Activated CD4-positive, alpha-beta T cell treated with anti-CD3 and anti-CD28 coated beads, Interleukin-2, amount 10 ng/mL, durations not matched to agents 7 days and 5 days (primary cell): ENCODE measurements around the gene DMRTC2. TPM values are rescaled to one million over a fixed set of nuclear protein-coding genes. Genes with fewer than 3 reads are reported as not detected.

ENCODE experiments used
- CTCF ChIA-PET: fragments of 350-600 bp; sonication (Branson Sonifier 250); formaldehyde crosslinking; loops from one replicate; lab custom pipeline; 2021; ENCODE audit warnings: antibody characterized with exemption; lab: Charles Lee
- POLR2A ChIA-PET: fragments of 350-600 bp; sonication (Branson Sonifier 250); formaldehyde crosslinking; loops from one replicate; lab custom pipeline; 2021; ENCODE audit warnings: antibody characterized with exemption; lab: Charles Lee
- DNase-seq: peaks from one replicate; pipeline ENCODE4 v3.0.0-alpha.2; 2020
- H3K27ac Mint-ChIP-seq: one replicate; pipeline ENCODE4 v1.8.0; 2021; ENCODE audit warnings: mild to moderate bottlenecking, moderate library complexity, mixed read lengths
- H3K27me3 Mint-ChIP-seq: one replicate; pipeline ENCODE4 v1.8.0; 2021; ENCODE audit warnings: mixed read lengths
- H3K36me3 Mint-ChIP-seq: one replicate; pipeline ENCODE4 v1.8.0; 2021; ENCODE audit warnings: low read depth, mixed read lengths
- H3K4me1 Mint-ChIP-seq: one replicate; pipeline ENCODE4 v1.8.0; 2021; ENCODE audit warnings: mixed read lengths
- H3K4me3 Mint-ChIP-seq: one replicate; pipeline ENCODE4 v1.8.0; 2021; ENCODE audit warnings: mild to moderate bottlenecking, moderate library complexity, mixed read lengths
- H3K9me3 Mint-ChIP-seq: one replicate; pipeline ENCODE4 v1.8.0; 2021; ENCODE audit warnings: mixed read lengths
- total RNA-seq, 2 experiments: library from RNA; stranded (reverse); gene quantifications; one replicate each; pipeline ENCODE4 v1.2.3, GENCODE V29; 2021

DMRTC2 gene
- total RNA-seq: not detected

DNA sequence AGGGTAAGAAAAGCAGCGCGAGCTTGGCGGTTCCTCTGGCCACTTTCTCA is at the start of gene DMRTC2:
TSS of gene DMRTC2 (plus strand) at position 42 of the 50 bp plus-strand sequence. CDS start 2,387 bp downstream, outside the sequence.
- POLR2A ChIA-PET: no interaction called here
- H3K36me3 Mint-ChIP-seq: no peaks in the 10 kb centered on the region
- DNase-seq: no peak
- H3K9me3 Mint-ChIP-seq: no peaks in the 10 kb centered on the region
- no peaks in the 10 kb centered on the region for H3K4me1 Mint-ChIP-seq
- peaks cover 4% of the 10 kb centered on the region for H3K27me3 Mint-ChIP-seq
- no peak within 1 kb of the TSS for H3K27ac Mint-ChIP-seq
- CTCF ChIA-PET: no interaction called here
- H3K4me3 Mint-ChIP-seq: no peak within 1 kb of the TSS

DNA sequence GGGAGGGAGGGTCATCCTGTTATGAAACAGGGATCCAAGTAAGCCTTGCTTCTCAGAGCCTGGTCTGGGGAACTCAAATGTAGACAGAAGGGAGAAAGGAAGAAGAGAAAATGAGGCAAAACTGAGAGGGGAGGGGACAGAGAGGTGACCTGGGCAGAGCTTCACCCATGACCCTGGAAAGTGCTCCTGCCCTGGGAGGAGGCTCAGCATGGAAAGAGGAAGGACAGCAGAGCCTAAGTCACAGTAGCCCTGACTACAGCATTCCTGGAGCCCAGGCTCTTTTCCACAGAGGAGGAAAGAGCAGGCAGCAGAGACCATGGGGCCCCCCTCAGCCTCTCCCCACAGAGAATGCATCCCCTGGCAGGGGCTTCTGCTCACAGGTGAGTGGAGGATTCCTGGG is 48.5 kb upstream of the DMRTC2 start, which contains the start of gene CEACAM3:
TSS of gene CEACAM3 (plus strand) at position 226 of the 400 bp plus-strand sequence. CDS start at position 317, 91 bp downstream.
- Mint-ChIP-seq H3K4me3 (no peak within 1 kb of the TSS), H3K27me3 (peaks cover 37% of the 10 kb centered on the region), H3K36me3 (no peaks in the 10 kb centered on the region), H3K27ac (no peak within 1 kb of the TSS), H3K9me3 (no peaks in the 10 kb centered on the region), H3K4me1 (no peaks in the 10 kb centered on the region)
- POLR2A ChIA-PET: no interaction called here
- DNase-seq: no peak
- CTCF ChIA-PET: interaction anchor here (0.9 to 1.8 kb wide), 2 partner anchors 25 to 42 kb away, joined by 3 to 10 read pairs; no protein-coding TSS in a partner anchor

DNA sequence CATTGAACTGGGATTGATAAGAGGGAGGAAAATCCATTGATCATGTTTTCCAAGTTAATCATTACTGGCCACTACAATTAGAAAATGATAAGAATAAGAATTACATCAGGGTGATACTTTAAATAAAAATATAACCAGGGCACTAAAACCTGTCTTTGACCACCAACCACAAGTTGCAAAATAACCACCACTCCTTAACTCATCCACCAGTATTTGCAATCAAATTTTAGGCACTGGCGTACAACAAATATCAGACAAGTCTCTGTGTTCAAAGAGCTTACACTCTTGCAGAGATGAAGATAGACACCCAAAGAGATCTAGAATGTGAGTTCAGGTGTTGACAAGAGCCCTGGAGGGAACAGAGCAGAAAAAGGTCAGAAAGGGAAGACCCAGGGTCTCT is 47.9 kb upstream of the DMRTC2 start:
- H3K27ac Mint-ChIP-seq: no peak overlapping the region
- no peaks in the 10 kb centered on the region for H3K4me1 Mint-ChIP-seq
- ChIA-PET CTCF (interaction anchor here (1.8 kb wide), 1 partner anchor 24 kb away, joined by 10 read pairs; no protein-coding TSS in a partner anchor), POLR2A (no interaction called here)
- DNase-seq: no peak
- H3K9me3 Mint-ChIP-seq: no peaks in the 10 kb centered on the region
- peaks cover 35% of the 10 kb centered on the region for H3K27me3 Mint-ChIP-seq
- H3K36me3 Mint-ChIP-seq: no peaks in the 10 kb centered on the region
- H3K4me3 Mint-ChIP-seq: no peak overlapping the region

DNA sequence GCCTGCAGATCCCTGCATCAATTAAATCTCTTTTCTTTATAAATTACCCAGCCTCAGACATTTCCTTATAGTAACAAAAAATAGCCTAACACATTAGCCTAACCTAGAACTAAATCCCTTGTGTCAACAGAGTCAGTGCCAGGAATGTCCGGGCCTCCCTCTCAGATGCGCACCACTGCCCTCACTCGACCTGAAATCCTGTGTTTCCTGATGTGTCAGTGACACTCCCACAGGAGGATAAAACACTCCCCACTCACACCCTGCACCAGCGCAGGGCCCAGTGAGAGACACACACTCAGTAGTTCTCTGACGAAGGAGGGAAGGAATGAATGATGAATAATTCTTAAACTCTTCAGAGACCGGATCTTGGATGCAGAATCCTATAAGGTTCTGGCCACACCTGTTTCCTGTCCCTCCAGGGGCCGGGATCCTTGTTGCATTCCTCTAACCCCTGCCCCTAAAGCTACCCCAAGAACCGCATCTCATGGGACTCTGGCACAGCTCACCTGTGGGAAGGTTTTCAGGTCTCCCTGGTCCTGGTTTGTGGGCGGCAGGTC is 45.3 kb upstream of the DMRTC2 start:
- ChIA-PET CTCF (interaction anchor here (1.5 kb wide), 1 partner anchor 47 kb away, joined by 5 read pairs; no protein-coding TSS in a partner anchor), POLR2A (no interaction called here)
- Mint-ChIP-seq H3K4me3 (no peak overlapping the region), H3K9me3 (no peaks in the 10 kb centered on the region), H3K4me1 (peaks cover 15% of the 10 kb centered on the region), H3K27me3 (peaks cover 18% of the 10 kb centered on the region), H3K36me3 (no peaks in the 10 kb centered on the region), H3K27ac (no peak overlapping the region)
- DNase-seq: no peak

DNA sequence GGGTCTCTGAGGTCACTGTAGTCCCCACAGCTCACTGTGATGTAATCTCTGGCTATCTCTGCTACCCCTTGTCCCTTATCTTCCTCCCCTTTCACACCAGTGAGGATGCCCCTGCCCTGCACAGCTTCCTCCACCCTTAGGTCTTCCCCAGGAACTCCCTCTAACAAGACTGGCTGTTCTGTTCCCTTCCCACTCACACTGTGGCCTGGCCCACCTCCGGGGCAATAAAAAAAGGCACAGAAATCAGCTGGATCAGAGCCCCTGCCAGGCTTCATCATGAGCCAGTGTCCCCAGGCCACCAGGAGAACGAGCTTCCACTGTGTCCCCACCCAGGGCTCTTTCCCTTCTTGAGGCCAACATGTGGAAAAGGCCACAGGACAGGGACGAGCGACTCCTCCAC is 43.8 kb upstream of the DMRTC2 start:
- ChIA-PET CTCF (interaction anchor here (1.0 to 1.5 kb wide), 2 partner anchors 8 to 20 kb away, joined by 3 to 5 read pairs; no protein-coding TSS in a partner anchor), POLR2A (no interaction called here)
- no peak for DNase-seq
- no peak overlapping the region for H3K4me3 Mint-ChIP-seq
- peaks cover 20% of the 10 kb centered on the region for H3K4me1 Mint-ChIP-seq
- H3K36me3 Mint-ChIP-seq: no peaks in the 10 kb centered on the region
- no peaks in the 10 kb centered on the region for H3K9me3 Mint-ChIP-seq
- no peak overlapping the region for H3K27ac Mint-ChIP-seq
- peaks cover 13% of the 10 kb centered on the region for H3K27me3 Mint-ChIP-seq

DNA sequence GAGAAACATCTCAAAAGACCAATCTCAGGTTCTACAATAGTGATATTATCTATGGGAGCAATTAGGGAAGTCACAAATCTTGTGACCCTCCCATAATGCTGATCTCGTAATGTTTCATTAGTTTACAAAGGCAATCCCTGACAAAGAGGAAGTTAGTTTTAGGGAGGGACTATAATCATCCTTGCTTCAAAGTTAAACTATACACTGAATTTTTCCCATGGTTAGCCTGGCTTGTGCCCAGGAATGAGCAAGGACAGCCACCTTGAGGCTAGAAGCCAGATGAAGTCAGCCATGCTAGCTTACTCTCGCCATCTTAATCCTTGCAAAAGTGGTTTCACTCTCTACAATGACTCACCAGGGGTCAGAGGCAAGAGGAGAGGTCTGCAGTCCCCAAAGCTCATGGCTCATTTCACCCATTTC is 43.0 kb upstream of the DMRTC2 start:
- POLR2A ChIA-PET: no interaction called here
- H3K9me3 Mint-ChIP-seq: no peaks in the 10 kb centered on the region

DNA sequence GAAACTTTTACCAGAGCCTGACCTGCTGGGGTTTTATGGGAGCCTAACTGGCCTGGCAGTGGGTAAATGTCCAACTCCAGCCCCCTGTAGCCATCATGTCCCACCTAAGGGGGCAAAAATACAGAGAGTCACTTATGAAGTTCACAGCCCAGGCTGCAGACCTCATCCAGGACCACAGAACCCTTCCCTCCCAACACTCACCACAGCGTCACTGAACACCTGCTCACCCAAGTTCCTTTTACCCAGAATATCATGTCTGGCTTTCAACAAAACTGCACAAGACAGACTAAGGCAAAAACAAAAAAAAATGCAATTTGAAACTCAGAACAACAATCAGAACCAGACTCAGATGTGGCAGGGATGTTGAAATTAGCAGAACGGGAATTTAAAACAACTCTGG is 42.1 kb upstream of the DMRTC2 start:
- POLR2A ChIA-PET: no interaction called here
- no peak overlapping the region for H3K4me3 Mint-ChIP-seq
- DNase-seq: no peak
- CTCF ChIA-PET: interaction anchor here (1.4 to 1.5 kb wide), 2 partner anchors 8 to 18 kb away, joined by 3 to 5 read pairs; no protein-coding TSS in a partner anchor
- peaks cover 4% of the 10 kb centered on the region for H3K27me3 Mint-ChIP-seq
- no peaks in the 10 kb centered on the region for H3K36me3 Mint-ChIP-seq
- no peak overlapping the region for H3K27ac Mint-ChIP-seq
- peaks cover 20% of the 10 kb centered on the region for H3K4me1 Mint-ChIP-seq
- H3K9me3 Mint-ChIP-seq: no peaks in the 10 kb centered on the region

More for the DNA sequence above, 43.0 kb upstream of the DMRTC2 start:
- CTCF ChIA-PET: interaction anchor here (1.0 to 1.5 kb wide), 2 partner anchors 9 to 19 kb away, joined by 3 to 5 read pairs; no protein-coding TSS in a partner anchor
- H3K4me1 Mint-ChIP-seq: peaks cover 20% of the 10 kb centered on the region
- H3K27me3 Mint-ChIP-seq: peaks cover 7% of the 10 kb centered on the region
- no peak overlapping the region for H3K27ac Mint-ChIP-seq
- H3K4me3 Mint-ChIP-seq: no peak overlapping the region
- DNase-seq: no peak
- H3K36me3 Mint-ChIP-seq: no peaks in the 10 kb centered on the region

DNA sequence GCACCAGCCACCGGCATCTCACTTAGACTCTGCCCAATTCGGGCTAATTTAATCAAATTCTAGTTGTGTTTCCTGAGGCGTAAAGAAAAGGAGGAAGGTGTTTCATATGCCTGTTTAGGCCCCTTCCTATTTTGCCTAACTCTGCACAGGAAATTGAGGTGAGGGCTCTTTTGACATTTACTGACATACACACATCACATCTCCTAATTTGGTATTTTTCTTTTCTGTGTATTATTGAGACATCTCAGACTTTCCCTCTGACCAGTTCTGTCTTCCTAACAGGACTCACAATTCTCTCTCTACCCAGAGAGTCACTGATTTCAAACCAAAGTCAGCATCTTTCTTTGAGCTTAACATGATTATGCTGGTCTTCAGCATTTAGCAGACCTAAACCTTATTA is 40.5 kb upstream of the DMRTC2 start:
- no peaks in the 10 kb centered on the region for H3K36me3 Mint-ChIP-seq
- no peak overlapping the region for H3K4me3 Mint-ChIP-seq
- no peaks in the 10 kb centered on the region for H3K9me3 Mint-ChIP-seq
- peaks cover 20% of the 10 kb centered on the region for H3K4me1 Mint-ChIP-seq
- DNase-seq: no peak
- peaks cover 6% of the 10 kb centered on the region for H3K27me3 Mint-ChIP-seq
- ChIA-PET POLR2A (no interaction called here), CTCF (no interaction called here)
- no peak overlapping the region for H3K27ac Mint-ChIP-seq

DNA sequence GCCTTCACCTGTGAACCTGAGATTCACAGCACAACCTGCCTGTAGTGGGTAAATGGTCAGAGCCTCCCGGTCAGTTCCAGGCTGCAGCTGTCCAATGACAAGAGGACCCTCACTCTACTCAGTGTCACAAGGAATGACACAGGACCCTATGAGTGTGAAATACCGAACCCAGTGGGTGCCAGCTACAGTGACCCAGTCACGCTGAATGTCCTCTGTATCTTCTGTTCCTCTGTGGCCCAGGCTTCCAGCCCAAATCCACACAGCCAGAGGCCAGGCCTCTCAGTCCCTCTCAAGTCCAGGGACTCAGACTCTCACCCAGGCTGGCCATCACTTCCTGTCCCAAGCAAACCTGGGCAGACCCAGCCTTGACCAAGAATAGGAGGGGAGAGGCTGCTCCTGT is 37.7 kb upstream of the DMRTC2 start:
- Mint-ChIP-seq H3K4me1 (peaks cover 17% of the 10 kb centered on the region), H3K27me3 (peaks cover 9% of the 10 kb centered on the region), H3K9me3 (no peaks in the 10 kb centered on the region), H3K4me3 (no peak overlapping the region), H3K27ac (no peak overlapping the region), H3K36me3 (no peaks in the 10 kb centered on the region)
- ChIA-PET CTCF (interaction anchor here (0.7 to 1.0 kb wide), 2 partner anchors 12 to 14 kb away, joined by 3 to 4 read pairs; no protein-coding TSS in a partner anchor), POLR2A (no interaction called here)
- DNase-seq: no peak

DNA sequence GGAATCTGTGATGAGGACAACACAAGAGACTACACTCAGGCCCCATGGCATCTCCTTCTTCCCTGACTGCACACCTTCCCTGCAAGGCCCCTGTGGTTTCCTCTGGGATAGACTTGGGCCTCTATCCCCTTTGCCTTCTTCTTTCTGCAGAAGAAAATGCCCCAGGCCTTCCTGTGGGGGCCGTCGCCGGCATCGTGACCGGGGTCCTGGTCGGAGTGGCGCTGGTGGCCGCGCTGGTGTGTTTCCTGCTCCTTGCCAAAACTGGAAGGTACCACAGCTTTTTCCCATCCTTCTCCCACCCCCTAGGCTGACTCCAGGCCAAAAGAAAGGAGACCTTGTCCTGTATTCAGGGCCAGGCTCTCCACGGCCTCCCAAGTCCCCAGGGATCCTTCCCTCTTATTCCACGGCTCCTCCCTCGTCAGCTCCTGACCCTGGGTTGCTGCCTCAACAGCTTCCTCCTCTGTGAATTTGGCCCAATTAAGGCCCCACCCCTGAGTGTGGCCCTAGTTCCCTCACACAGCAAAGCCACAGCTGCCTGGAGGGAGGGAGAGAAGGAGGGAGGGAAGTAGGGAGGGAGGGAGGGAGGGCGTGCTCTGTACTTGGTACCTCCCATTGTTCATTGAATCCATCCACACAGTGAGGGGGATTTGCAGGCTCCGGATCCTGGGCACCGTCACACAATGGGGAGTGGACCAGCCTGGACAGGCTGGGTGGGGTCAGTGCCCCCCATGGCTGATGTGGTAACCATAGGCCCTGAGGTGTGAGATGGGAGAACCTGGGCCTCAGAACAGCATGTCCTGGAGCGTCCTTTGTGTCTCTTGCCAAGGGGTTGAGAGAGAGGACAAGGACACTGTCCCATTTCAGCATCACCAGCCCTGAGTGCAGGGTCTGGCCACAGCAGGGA is 35.9 kb upstream of the DMRTC2 start:
- Mint-ChIP-seq H3K27me3 (peaks cover 7% of the 10 kb centered on the region), H3K36me3 (no peaks in the 10 kb centered on the region), H3K27ac (no peak overlapping the region), H3K4me3 (no peak overlapping the region), H3K9me3 (no peaks in the 10 kb centered on the region), H3K4me1 (peaks cover 10% of the 10 kb centered on the region)
- no peak for DNase-seq
- ChIA-PET CTCF (no interaction called here), POLR2A (no interaction called here)

DNA sequence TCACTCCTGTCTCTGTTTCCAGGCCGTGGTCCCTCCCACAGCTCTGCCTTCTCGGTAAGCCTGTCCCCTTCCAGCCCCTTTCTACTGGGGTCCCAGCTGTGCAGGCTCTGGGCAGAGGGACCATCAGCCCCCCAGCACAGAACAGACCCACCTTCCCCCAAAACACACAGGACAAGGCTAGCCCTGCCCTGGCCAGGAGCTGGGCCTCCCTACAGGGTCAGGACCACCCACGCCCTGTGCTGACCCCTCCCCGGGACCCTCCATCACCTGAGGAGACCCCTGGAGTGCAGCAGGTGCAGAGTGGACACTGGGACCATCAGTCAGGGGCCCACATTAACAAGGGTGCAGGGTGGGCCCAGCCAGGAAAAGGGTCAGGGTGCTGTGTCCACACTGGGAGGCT is 34.5 kb upstream of the DMRTC2 start:
- peaks cover 9% of the 10 kb centered on the region for H3K4me1 Mint-ChIP-seq
- no peak overlapping the region for H3K4me3 Mint-ChIP-seq
- DNase-seq: no peak
- H3K36me3 Mint-ChIP-seq: no peaks in the 10 kb centered on the region
- H3K27me3 Mint-ChIP-seq: peaks cover 7% of the 10 kb centered on the region
- no peaks in the 10 kb centered on the region for H3K9me3 Mint-ChIP-seq
- no peak overlapping the region for H3K27ac Mint-ChIP-seq
- ChIA-PET POLR2A (no interaction called here), CTCF (interaction anchor here (1.6 kb wide), 1 partner anchor 57 kb away, joined by 5 read pairs; no protein-coding TSS in a partner anchor)

DNA sequence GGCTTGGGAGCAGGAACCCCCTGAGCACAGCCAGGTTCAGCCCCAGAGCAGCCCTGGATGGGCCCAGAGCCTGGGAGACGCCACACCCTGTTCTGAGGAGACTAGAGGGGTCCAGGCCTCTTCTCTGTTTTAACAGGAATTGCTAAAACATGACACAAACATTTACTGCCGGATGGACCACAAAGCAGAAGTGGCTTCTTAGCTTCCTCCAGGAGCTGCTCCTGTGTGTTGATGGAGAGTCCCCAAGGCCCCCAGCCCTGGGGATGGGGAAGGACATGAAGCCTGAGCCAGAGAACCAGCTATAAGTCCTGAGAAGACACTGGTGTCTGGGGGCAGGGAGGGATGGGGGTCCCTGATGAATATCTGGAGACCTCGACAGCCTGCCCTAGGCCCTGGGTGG is 33.8 kb upstream of the DMRTC2 start:
- no peak overlapping the region for H3K27ac Mint-ChIP-seq
- no peaks in the 10 kb centered on the region for H3K9me3 Mint-ChIP-seq
- POLR2A ChIA-PET: no interaction called here
- no peaks in the 10 kb centered on the region for H3K36me3 Mint-ChIP-seq
- no peak overlapping the region for H3K4me3 Mint-ChIP-seq
- peaks cover 9% of the 10 kb centered on the region for H3K4me1 Mint-ChIP-seq
- DNase-seq: no peak
- H3K27me3 Mint-ChIP-seq: peaks cover 7% of the 10 kb centered on the region
- CTCF ChIA-PET: interaction anchor here (1.6 to 2.1 kb wide), 2 partner anchors 16 to 57 kb away, joined by 5 to 6 read pairs; no protein-coding TSS in a partner anchor

DNA sequence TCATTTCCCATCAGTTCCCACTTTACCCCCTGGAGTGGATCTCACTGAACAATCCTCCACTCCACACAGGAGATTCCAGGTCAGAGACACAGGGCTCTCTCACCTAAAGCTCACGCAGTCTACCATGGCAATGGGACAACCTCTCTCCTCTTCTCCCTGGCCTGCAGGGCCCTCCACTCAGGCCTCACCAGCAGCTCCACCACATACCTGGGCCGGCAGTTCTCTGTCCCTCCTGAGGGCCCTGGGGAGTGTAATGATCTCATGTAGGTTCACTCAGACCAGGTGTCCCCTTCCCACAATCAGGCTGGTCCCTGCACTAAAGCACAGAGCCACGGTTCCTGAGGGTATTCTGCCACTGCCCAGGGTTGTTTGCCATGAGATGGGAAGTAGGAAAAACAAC is 32.9 kb upstream of the DMRTC2 start:
- H3K4me1 Mint-ChIP-seq: peaks cover 9% of the 10 kb centered on the region
- peaks cover 7% of the 10 kb centered on the region for H3K27me3 Mint-ChIP-seq
- POLR2A ChIA-PET: no interaction called here
- no peaks in the 10 kb centered on the region for H3K36me3 Mint-ChIP-seq
- CTCF ChIA-PET: interaction anchor here (1.6 to 2.1 kb wide), 2 partner anchors 17 to 58 kb away, joined by 5 to 6 read pairs; no protein-coding TSS in a partner anchor
- DNase-seq: no peak
- no peak overlapping the region for H3K4me3 Mint-ChIP-seq
- no peaks in the 10 kb centered on the region for H3K9me3 Mint-ChIP-seq
- H3K27ac Mint-ChIP-seq: no peak overlapping the region
